NCI-H748 (cell line): ENCODE results near the gene ZNF37A.
"Not testable (repeated sequence)": the region's sequence is repeated elsewhere in the genome, so short reads cannot be mapped to it uniquely, and the experiment has no call there.

Source experiments
- DNase-seq: peaks from one replicate; lab custom pipeline; 2025; ENCODE audit not compliant: unreplicated experiment; lab: John Stamatoyannopoulos, UW

ZNF37A gene

GRCh38 chr10:38094158-38094926 lies at the start of gene ZNF37A:
Gene ZNF37A, plus strand, starts transcription at chr10:38094337. Its CDS starts 2,281 bp downstream, at chr10:38096618.
- peak; percentile 95 for DNase-seq

- DNase-seq = no peak
Measured at GRCh38 chr10:38045129-38045528, 49.0 kb upstream of the ZNF37A start.

GRCh38 chr10:38047666-38048065 lies 46.5 kb upstream of the ZNF37A start:
- no peak for DNase-seq

- peak; percentile 0 for DNase-seq
Measured at GRCh38 chr10:38050212-38050611, 43.9 kb upstream of the ZNF37A start.

- no peak for DNase-seq
Measured at GRCh38 chr10:38054361-38054797, 39.8 kb upstream of the ZNF37A start.

- DNase-seq = not testable (repeated sequence)
Measured at GRCh38 chr10:38055274-38055894, 38.8 kb upstream of the ZNF37A start.

GRCh38 chr10:38069663-38070062 lies 24.5 kb upstream of the ZNF37A start:
- not testable (repeated sequence) for DNase-seq

- no peak for DNase-seq
Measured at GRCh38 chr10:38070501-38070900, 23.6 kb upstream of the ZNF37A start.

GRCh38 chr10:38072552-38072951 lies 21.6 kb upstream of the ZNF37A start:
- no peak for DNase-seq

GRCh38 chr10:38076687-38077086 lies 17.4 kb upstream of the ZNF37A start:
- DNase-seq = no peak

- not testable (repeated sequence) for DNase-seq
Measured at GRCh38 chr10:38093318-38093717, 819 bp upstream of the ZNF37A start.

- no peak for DNase-seq
Measured at GRCh38 chr10:38093816-38094157, 350 bp upstream of the ZNF37A start.

- DNase-seq = no peak
Measured at GRCh38 chr10:38094927-38095574, 914 bp downstream of the ZNF37A start.

GRCh38 chr10:38102880-38103279 lies 8.7 kb downstream of the ZNF37A start:
- no peak for DNase-seq

- DNase-seq = no peak
Measured at GRCh38 chr10:38103756-38104155, 9.6 kb downstream of the ZNF37A start.

- DNase-seq = no peak
Measured at GRCh38 chr10:38112159-38112558, 18.0 kb downstream of the ZNF37A start.

- DNase-seq = peak; percentile 16
Measured at GRCh38 chr10:38118072-38118807, 24.1 kb downstream of the ZNF37A start.

- DNase-seq = no peak
Measured at GRCh38 chr10:38119038-38119437, 24.9 kb downstream of the ZNF37A start.

- no peak for DNase-seq
Measured at GRCh38 chr10:38127812-38128211, 33.7 kb downstream of the ZNF37A start.

GRCh38 chr10:38143587-38143986 lies 49.5 kb downstream of the ZNF37A start:
- no peak for DNase-seq

- DNase-seq = no peak
Measured at GRCh38 chr10:38146579-38147333, 52.6 kb downstream of the ZNF37A start.
